Left ventricle myocardium inferior (tissue), 1 donor: ENCODE measurements around the gene SCT. TPM values are rescaled to one million over a fixed set of nuclear protein-coding genes. Genes with fewer than 3 reads are reported as not detected.
A peak's percentile ranks its signal among the peaks of the same experiment; 100 is the strongest.

Experiments used
- DNase-seq: peaks from one replicate; pipeline ENCODE4 v3.0.0-alpha.2; 2020
- H3K27ac ChIP-seq: fragments of 200-600 bp; replicated peaks from 2 replicates; pipeline ENCODE4 v1.8.0; 2021
- H3K27me3 ChIP-seq: fragments of 200-600 bp; 2 replicates; pipeline ENCODE4 v1.8.0; 2021; ENCODE audit warnings: low read depth
- H3K36me3 ChIP-seq: fragments of 200-600 bp; 2 replicates; pipeline ENCODE4 v1.8.0; 2021
- H3K4me1 ChIP-seq: fragments of 200-600 bp; 2 replicates; pipeline ENCODE4 v1.8.0; 2021
- H3K4me3 ChIP-seq: fragments of 200-600 bp; 2 replicates; pipeline ENCODE4 v1.8.0; 2021; ENCODE audit warnings: mild to moderate bottlenecking, moderate library complexity
- H3K9me3 ChIP-seq: fragments of 200-600 bp; replicated peaks from 2 replicates; pipeline ENCODE4 v1.8.0; 2021
- CTCF ChIP-seq: fragments of 200-600 bp; IDR thresholded peaks from 2 replicates; pipeline ENCODE4 v1.8.0; 2021; ENCODE audit warnings: antibody characterized with exemption, mild to moderate bottlenecking, borderline replicate concordance
- intact Hi-C: fragments of 100-400 bp; cut with micrococcal nuclease; formaldehyde crosslinking; loops from one replicate; pipeline ENCODE4 v1.11.0; 2022
- total RNA-seq: library from RNA; stranded (reverse); fragmentation: NEBNext Ultra II Directional; extraction: Animal tissue kit (Norgen Biotek cat#: 25700); gene quantifications from one replicate; pipeline ENCODE4 v1.2.1, GENCODE V29; 2021
- donor health status: DM: no; HTN: yes; CAD: no; lungs with severe emphysema.

The SCT gene
- total RNA-seq, 1 donor from 2014 or later = not detected

GRCh38 chr11:641806-642370 is 14.9 kb upstream of the SCT start:
- H3K27ac ChIP-seq = no peak overlapping the region
- no peak for DNase-seq
- no peak for TF ChIP-seq CTCF
- H3K4me1 ChIP-seq = peaks cover 34% of the 10 kb centered on the region
- intact Hi-C loops = no loop called here
- H3K4me3 ChIP-seq = no peak overlapping the region
- peaks cover 21% of the 10 kb centered on the region for H3K36me3 ChIP-seq
- peaks cover 35% of the 10 kb centered on the region for H3K27me3 ChIP-seq
- no peaks in the 10 kb centered on the region for H3K9me3 ChIP-seq

GRCh38 chr11:640021-640706 is 13.2 kb upstream of the SCT start:
- no peak for DNase-seq
- TF ChIP-seq CTCF = no peak
- intact Hi-C loops = no loop called here
- H3K27ac ChIP-seq = no peak overlapping the region
- H3K9me3 ChIP-seq = no peaks in the 10 kb centered on the region
- peaks cover 41% of the 10 kb centered on the region for H3K4me1 ChIP-seq
- H3K36me3 ChIP-seq = peaks cover 17% of the 10 kb centered on the region
- no peak overlapping the region for H3K4me3 ChIP-seq
- H3K27me3 ChIP-seq = peaks cover 49% of the 10 kb centered on the region

GRCh38 chr11:639332-639955 is 12.5 kb upstream of the SCT start:
- intact Hi-C loops = no loop called here
- Histone ChIP-seq H3K27ac (no peak overlapping the region), H3K4me1 (peaks cover 41% of the 10 kb centered on the region), H3K27me3 (peaks cover 49% of the 10 kb centered on the region), H3K36me3 (peaks cover 14% of the 10 kb centered on the region), H3K4me3 (peak overlapping the region; percentile 17), H3K9me3 (no peaks in the 10 kb centered on the region)
- no peak for DNase-seq
- no peak for TF ChIP-seq CTCF

GRCh38 chr11:638631-639331 is 11.8 kb upstream of the SCT start:
- Histone ChIP-seq H3K27me3 (peaks cover 49% of the 10 kb centered on the region), H3K4me3 (peak overlapping the region; percentile 17), H3K9me3 (no peaks in the 10 kb centered on the region), H3K36me3 (peaks cover 8% of the 10 kb centered on the region), H3K4me1 (peaks cover 41% of the 10 kb centered on the region), H3K27ac (no peak overlapping the region)
- intact Hi-C loops = no loop called here
- no peak for DNase-seq
- TF ChIP-seq CTCF = no peak

GRCh38 chr11:637593-638521 is 10.9 kb upstream of the SCT start:
- TF ChIP-seq CTCF = no peak
- H3K9me3 ChIP-seq = no peaks in the 10 kb centered on the region
- no peaks in the 10 kb centered on the region for H3K36me3 ChIP-seq
- peaks cover 49% of the 10 kb centered on the region for H3K27me3 ChIP-seq
- intact Hi-C loops = no loop called here
- no peak overlapping the region for H3K27ac ChIP-seq
- peak overlapping the region; percentile 51 for H3K4me3 ChIP-seq
- DNase-seq = no peak
- H3K4me1 ChIP-seq = peaks cover 41% of the 10 kb centered on the region
